Islet of Langerhans (tissue), 1 donor: Measurements from ENCODE around the gene RNASE1.
"Not testable (repeated sequence)": the region's sequence is repeated elsewhere in the genome, so short reads cannot be mapped to it uniquely, and the experiment has no call there.

Experiments used
- FAIRE-seq: peaks from one replicate; lab custom pipeline; 2011; peaks lifted over from hg19 to GRCh38; lab: Jason Lieb, UNC

RNASE1 gene

DNA sequence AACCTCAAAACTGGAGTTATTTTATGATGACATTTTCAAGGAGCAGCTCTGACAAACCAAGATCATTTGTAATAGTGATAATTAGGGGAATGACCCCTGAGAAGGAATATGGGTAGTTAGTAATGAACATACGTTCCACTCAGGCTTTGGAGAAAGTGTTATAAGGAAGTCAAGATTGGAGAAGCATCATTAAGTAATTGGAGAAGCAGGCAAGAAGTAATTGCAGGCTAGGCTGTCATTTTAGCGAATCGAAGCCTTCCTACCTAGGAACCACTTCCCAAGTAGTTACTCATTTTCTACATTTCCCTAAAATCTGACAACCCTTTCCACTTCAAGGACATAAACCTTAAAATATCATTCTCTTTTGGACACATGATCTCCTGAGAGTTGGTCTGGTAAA lies 33.2 kb downstream of the RNASE1 start:
- no peak for FAIRE-seq

DNA sequence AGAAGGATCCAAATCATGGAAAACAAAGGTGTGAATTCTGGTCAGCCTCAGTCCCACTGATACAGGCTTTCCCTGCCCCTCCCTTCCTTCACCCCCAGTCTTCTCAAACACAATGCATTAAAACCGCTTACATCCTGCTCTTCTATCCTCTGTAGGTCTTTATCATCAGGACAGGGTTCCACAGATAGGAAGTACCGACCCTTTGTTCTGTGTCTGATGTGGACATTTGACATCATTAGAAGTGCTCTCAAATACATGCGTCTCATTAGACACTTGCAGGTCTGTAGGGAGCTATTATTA lies 34.1 kb downstream of the RNASE1 start:
- no peak for FAIRE-seq

DNA sequence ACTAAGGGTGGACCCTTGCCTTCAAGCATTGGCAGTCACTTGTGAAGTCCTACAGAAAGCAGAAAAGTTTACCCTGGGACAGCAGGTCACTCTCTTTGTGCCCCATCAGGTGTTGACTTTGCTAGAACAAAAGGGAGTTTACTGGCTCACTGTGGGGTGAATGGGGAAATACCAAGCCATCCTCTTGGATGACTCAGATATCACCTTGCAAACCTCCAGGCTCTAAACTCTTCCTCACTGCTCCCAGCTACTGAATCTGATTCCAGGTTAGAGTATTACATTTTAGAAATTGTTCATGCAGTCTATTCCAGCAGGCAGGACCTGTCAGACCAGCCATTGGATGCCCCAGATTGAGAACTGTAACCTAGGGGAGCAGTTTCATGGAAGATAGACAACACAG lies 41.7 kb downstream of the RNASE1 start:
- no peak for FAIRE-seq

GRCh38 chr14:20759465-20759864 lies 43.2 kb downstream of the RNASE1 start:
- not testable (repeated sequence) for FAIRE-seq

DNA sequence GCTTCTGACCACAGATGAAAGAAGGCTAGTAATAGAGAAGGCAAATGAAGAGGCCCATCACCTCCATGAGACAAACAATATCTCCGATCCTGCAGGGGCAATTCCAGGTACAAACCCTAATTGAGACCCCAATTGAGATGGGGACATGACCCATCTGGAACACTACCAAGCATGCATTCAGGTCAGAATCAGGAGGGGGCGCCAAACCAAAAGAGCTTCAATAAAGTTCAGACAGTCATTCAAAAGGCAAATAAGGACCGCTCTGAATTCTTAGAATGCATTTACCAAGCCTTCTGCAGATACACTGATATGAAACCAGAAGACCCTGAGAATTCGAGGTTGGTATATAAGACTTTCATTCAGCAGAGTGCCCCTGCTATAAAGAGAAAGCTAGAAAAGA lies 44.7 kb downstream of the RNASE1 start:
- no peak for FAIRE-seq

GRCh38 chr14:20755037-20755436 lies 47.6 kb downstream of the RNASE1 start:
- FAIRE-seq = no peak

GRCh38 chr14:20754308-20754707 lies 48.3 kb downstream of the RNASE1 start:
- no peak for FAIRE-seq

- no peak for FAIRE-seq
Observed at GRCh38 chr14:20751963-20752562, 50.6 kb downstream of the RNASE1 start.
